DND-41 (cell line): ENCODE data around the gene MOGAT3.

Experiments
- CTCF ChIP-seq: IDR thresholded peaks from 2 replicates; pipeline ENCODE4 v1.5.1; 2012; ENCODE audit warnings: borderline replicate concordance, low read length, moderate library complexity, mild to moderate bottlenecking; ENCODE audit not compliant: poor library complexity, severe bottlenecking; ENCODE audit errors: extremely low read depth
- EZH2 ChIP-seq: IDR thresholded peaks from 3 replicates; pipeline ENCODE4 v1.6.1; 2012; ENCODE audit warnings: borderline replicate concordance, low read depth, mild to moderate bottlenecking, moderate library complexity, low read length, inconsistent platforms; ENCODE audit not compliant: severe bottlenecking

DNA sequence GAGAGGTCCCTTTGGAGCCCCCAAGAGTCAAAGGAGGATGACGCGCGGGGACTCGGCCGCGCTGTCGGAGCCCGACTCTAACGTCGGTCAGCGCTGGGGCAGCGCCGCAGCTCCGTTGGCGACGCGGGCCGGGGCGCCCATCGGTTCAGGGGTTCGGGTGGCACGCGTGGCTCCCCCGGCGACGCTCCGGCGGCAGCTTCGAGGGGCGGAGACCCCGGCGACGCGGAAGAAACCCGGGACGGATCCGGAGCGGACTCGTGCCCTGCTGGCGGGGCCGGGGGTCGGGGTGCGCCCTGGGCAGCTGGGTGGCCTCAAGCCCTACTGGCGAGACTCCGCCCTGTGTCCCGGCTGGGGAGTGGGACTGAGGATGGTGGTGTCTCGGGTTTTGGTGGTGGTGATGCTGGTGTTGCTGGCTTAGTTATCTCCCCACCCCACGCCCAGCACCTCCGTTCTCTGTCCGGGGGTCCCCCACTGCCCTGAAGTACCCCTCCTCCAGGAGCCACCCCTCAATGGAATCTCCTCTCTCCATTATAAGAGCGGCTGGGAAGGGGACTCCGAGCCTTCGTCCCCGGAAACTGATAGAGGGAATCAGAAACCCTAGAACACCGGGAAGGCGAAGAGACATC, 20.6 kb downstream of the MOGAT3 start, which contains the start of gene NAT16:
- no peak for TF ChIP-seq CTCF
- no peak for TF ChIP-seq EZH2
